Ovary (tissue), 3 donors: ENCODE data around the gene FRMD4A.

Source experiments
- CTCF ChIP-seq, 3 donors: fragments of 450-650 bp in 2 of 3; fragments of 200-600 bp in 1 of 3; IDR thresholded peaks; one replicate each; pipeline versions ENCODE4 v1.5.1 to v1.8.0; 2016 to 2022; ENCODE audit warnings: antibody characterized with exemption in 3 of 3, mild to moderate bottlenecking in 1 of 3
- EP300 ChIP-seq: sonication (generic); formaldehyde crosslinking; IDR thresholded peaks from one replicate; pipeline ENCODE4 v1.6.1; 2017; ENCODE audit warnings: antibody characterized with exemption
- POLR2A ChIP-seq: fragments of 450-650 bp; IDR thresholded peaks from one replicate; pipeline ENCODE4 v1.6.1; 2017; ENCODE audit warnings: antibody characterized with exemption, mild to moderate bottlenecking, moderate library complexity
- donor health status: DM: no; HTN: no; CAD: no.

GRCh38 chr10:14184841-14185315 lies 145.8 kb downstream of the FRMD4A start:
- TF ChIP-seq POLR2A (no peak), EP300 (no peak), CTCF (IDR thresholded peaks at IDR 0.05) (no peak)
